Measurements from ENCODE around the gene QRICH1. TPM values are rescaled to one million over a fixed set of nuclear protein-coding genes. Genes with fewer than 3 reads are reported as not detected.

QRICH1 gene
- total RNA-seq, 1 experiment from 2014 or later: 107 TPM

DNA sequence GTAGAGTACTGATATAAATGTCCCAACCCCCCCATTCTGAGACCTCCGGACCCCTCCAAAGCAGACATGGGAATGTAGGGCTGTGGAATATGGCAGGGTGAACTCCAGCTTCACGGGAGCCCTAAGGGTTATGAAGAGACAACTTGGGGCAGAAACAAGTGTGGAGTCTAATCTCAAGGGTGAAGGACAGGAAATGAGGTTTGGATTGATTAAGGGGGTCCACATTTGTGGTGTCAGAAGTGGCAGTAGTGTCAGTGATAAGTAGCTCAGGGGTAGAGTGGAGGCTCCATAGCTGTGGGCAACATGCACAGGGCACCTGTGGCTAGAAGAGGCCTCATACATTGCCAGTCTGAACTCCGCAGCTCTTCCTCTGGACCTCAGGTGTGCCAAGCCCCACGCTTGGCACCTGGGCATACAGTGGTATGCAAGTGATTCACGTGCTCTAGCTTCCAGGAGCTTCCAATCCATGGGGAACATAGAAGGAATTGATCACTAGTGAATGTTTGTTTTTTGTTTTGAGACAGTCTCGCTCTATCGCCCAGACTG is 108.0 kb downstream of the QRICH1 start:
- Mint-ChIP-seq H3K27ac (ENCODE audit: unreplicated experiment) (no peak overlapping the region), H3K27me3 (ENCODE audit: unreplicated experiment) (no peaks in the 10 kb centered on the region), H3K4me1 (ENCODE audit: low read depth, unreplicated experiment) (no peaks in the 10 kb centered on the region), H3K36me3 (ENCODE audit: insufficient read depth, unreplicated experiment) (peaks cover 46% of the 10 kb centered on the region), H3K9me3 (ENCODE audit: low read depth, unreplicated experiment) (no peaks in the 10 kb centered on the region), H3K4me3 (ENCODE audit: low read depth, unreplicated experiment) (no peak overlapping the region)
- intact Hi-C loops (cut with micrococcal nuclease; ENCODE audit: unreplicated experiment): no loop called here
- no peak for DNase-seq
- TF ChIP-seq, protein P1, sequence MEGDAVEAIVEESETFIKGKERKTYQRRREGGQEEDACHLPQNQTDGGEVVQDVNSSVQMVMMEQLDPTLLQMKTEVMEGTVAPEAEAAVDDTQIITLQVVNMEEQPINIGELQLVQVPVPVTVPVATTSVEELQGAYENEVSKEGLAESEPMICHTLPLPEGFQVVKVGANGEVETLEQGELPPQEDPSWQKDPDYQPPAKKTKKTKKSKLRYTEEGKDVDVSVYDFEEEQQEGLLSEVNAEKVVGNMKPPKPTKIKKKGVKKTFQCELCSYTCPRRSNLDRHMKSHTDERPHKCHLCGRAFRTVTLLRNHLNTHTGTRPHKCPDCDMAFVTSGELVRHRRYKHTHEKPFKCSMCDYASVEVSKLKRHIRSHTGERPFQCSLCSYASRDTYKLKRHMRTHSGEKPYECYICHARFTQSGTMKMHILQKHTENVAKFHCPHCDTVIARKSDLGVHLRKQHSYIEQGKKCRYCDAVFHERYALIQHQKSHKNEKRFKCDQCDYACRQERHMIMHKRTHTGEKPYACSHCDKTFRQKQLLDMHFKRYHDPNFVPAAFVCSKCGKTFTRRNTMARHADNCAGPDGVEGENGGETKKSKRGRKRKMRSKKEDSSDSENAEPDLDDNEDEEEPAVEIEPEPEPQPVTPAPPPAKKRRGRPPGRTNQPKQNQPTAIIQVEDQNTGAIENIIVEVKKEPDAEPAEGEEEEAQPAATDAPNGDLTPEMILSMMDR (IDR thresholded peaks at IDR 0.05; ENCODE audit: unreplicated experiment): no peak
- CTCF ChIA-PET: no interaction called here
- no TSS peak for BruUV-seq (replicated peaks)

DNA sequence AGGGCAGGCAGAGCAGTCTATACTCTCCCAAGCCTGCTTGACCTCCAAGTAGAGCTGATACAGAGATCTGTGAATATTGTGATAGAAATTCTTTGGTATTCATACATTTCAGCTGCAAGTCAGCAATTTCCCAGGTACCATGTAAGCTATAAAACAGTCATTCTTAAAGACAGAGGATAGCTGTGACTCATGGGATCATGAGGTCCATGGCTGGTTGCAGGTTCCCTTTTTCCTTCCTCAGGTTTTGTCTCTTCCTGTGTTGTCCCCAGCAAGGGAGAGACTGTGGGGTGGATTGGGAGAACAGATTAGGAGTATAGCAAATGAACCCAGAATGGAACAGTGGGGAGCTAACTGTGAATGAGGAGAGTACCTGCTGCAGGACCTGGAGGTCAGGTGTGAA is 109.2 kb downstream of the QRICH1 start:
- H3K36me3 Mint-ChIP-seq (ENCODE audit: insufficient read depth, unreplicated experiment): peaks cover 42% of the 10 kb centered on the region
- no TSS peak for BruUV-seq (replicated peaks)
- no peaks in the 10 kb centered on the region for H3K4me1 Mint-ChIP-seq (ENCODE audit: low read depth, unreplicated experiment)
- no peak overlapping the region for H3K4me3 Mint-ChIP-seq (ENCODE audit: low read depth, unreplicated experiment)
- TF ChIP-seq, protein P1 (IDR thresholded peaks at IDR 0.05; ENCODE audit: unreplicated experiment): no peak
- no peaks in the 10 kb centered on the region for H3K9me3 Mint-ChIP-seq (ENCODE audit: low read depth, unreplicated experiment)
- no peak overlapping the region for H3K27ac Mint-ChIP-seq (ENCODE audit: unreplicated experiment)
- no peaks in the 10 kb centered on the region for H3K27me3 Mint-ChIP-seq (ENCODE audit: unreplicated experiment)
- CTCF ChIA-PET: no interaction called here
- intact Hi-C loops (cut with micrococcal nuclease; ENCODE audit: unreplicated experiment): no loop called here
- no peak for DNase-seq

DNA sequence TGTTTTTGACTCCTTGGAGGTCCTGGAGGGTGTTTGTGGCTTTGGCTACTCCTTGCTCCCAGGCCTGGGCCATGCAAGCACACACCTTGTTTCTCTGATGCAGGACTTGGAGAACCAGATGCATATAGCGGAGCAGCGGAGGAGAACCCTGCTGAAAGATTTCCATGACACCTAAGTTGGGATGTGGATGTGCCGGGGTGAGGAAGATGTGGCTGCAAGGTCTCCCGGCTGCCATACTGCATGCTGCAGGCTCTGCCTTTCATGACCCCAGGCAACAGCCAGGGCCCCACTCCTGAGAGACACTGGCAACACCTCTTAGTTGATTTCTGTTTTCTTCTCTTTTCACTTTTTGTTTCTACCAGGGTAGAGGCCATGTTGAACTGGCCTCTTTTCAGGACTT is 110.8 kb downstream of the QRICH1 start:
- DNase-seq: no peak
- no peak overlapping the region for H3K27ac Mint-ChIP-seq (ENCODE audit: unreplicated experiment)
- H3K4me1 Mint-ChIP-seq (ENCODE audit: low read depth, unreplicated experiment): no peaks in the 10 kb centered on the region
- H3K9me3 Mint-ChIP-seq (ENCODE audit: low read depth, unreplicated experiment): no peaks in the 10 kb centered on the region
- no peak overlapping the region for H3K4me3 Mint-ChIP-seq (ENCODE audit: low read depth, unreplicated experiment)
- H3K36me3 Mint-ChIP-seq (ENCODE audit: insufficient read depth, unreplicated experiment): peaks cover 38% of the 10 kb centered on the region
- intact Hi-C loops (cut with micrococcal nuclease; ENCODE audit: unreplicated experiment): no loop called here
- TF ChIP-seq, protein P1 (IDR thresholded peaks at IDR 0.05; ENCODE audit: unreplicated experiment): no peak
- CTCF ChIA-PET: no interaction called here
- no peaks in the 10 kb centered on the region for H3K27me3 Mint-ChIP-seq (ENCODE audit: unreplicated experiment)
- BruUV-seq (replicated peaks): no TSS peak

DNA sequence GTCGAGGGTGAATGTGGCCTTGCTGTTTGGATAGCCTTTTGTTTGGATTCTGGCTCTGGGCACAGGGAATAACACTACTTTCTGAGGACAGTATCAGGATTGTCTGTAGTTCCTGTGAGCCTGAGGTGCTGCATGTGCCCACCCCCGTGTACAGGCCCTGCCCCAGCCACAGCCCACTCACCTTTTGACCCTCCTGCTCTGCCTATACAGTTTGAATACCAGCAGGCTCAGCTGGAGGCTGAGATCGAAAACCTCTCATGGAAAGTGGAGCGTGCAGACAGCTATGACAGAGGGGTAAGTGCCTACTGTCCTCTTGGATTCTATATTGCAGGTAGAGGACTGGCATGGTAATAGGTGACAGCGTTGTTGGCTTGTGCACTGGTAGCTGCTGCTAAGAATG is 111.2 kb downstream of the QRICH1 start:
- Mint-ChIP-seq H3K4me1 (ENCODE audit: low read depth, unreplicated experiment) (no peaks in the 10 kb centered on the region), H3K9me3 (ENCODE audit: low read depth, unreplicated experiment) (no peaks in the 10 kb centered on the region), H3K36me3 (ENCODE audit: insufficient read depth, unreplicated experiment) (peaks cover 42% of the 10 kb centered on the region), H3K27ac (ENCODE audit: unreplicated experiment) (no peak overlapping the region), H3K27me3 (ENCODE audit: unreplicated experiment) (no peaks in the 10 kb centered on the region), H3K4me3 (ENCODE audit: low read depth, unreplicated experiment) (no peak overlapping the region)
- DNase-seq: no peak
- CTCF ChIA-PET: no interaction called here
- BruUV-seq (replicated peaks): no TSS peak
- intact Hi-C loops (cut with micrococcal nuclease; ENCODE audit: unreplicated experiment): no loop called here
- TF ChIP-seq, protein P1 (IDR thresholded peaks at IDR 0.05; ENCODE audit: unreplicated experiment): no peak

Data from Calu3 (cell line).